Fibroblast of peridontal ligament (primary cell): Measurements from ENCODE around the gene CELF1.
A peak's percentile ranks its signal among the peaks of the same experiment; 100 is the strongest.
"Not testable (repeated sequence)": the region's sequence is repeated elsewhere in the genome, so short reads cannot be mapped to it uniquely, and the experiment has no call there.

Source experiments
- DNase-seq: peaks from one replicate; pipeline ENCODE4 v3.0.0-alpha.2; 2010; ENCODE audit errors: extremely low read depth

Gene CELF1

DNA sequence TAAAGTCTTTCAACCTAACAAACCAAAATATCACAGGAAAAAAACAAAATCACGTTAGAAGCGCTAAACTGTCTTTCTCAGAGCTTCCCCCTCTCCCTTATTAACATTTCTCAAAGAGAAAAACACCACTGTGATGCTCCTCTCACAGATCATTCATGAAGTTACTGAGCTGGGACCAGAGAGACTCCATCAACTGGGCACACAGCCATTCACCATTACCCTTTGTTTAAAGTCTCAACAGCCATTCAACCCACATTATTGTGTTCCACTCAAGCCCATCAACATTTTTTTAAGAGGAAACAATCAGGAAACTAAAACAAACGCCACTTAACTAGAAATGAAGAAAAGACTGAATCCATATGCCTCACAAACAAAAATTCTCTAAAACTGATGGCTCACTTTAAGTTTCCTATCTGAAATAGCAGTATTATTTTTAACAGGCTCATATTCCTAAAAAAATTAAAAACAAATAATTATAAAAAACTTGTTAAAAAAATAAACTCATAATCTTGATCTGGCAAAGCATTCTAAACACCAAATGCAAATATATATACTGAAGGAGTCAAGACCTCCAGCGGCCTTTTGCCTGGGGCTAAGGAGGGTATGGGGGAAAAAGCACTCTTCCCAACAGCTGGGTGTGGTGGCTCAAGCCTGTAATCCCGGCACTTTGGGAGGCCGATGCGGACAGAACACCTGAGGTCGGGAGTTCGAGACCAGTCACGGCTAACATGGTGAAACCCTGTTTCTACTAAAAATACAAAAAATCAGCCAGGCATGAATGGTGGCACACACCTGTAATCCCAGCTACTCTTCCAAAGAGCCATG lies 14.0 kb downstream of the CELF1 start:
- peak; percentile 85 for DNase-seq

DNA sequence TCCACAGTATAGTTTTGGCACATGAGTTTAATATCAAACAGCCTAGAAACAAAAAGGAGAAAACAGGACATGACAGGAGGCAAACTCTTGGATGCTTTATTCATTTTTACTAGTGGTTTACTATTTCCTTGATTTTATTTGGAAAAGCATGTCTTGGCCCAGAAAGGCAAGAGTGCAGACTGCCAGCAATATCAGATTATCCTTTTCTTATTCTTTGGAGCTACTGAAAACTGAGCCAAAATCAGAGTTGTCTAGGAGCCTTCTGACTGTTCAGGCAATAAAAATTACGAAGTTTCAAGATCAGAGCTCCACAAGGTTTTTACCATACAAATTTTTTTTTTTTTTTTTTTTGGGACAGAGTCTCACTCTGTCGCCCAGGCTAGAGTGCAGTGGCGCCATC lies 16.0 kb downstream of the CELF1 start:
- DNase-seq = peak; percentile 64

DNA sequence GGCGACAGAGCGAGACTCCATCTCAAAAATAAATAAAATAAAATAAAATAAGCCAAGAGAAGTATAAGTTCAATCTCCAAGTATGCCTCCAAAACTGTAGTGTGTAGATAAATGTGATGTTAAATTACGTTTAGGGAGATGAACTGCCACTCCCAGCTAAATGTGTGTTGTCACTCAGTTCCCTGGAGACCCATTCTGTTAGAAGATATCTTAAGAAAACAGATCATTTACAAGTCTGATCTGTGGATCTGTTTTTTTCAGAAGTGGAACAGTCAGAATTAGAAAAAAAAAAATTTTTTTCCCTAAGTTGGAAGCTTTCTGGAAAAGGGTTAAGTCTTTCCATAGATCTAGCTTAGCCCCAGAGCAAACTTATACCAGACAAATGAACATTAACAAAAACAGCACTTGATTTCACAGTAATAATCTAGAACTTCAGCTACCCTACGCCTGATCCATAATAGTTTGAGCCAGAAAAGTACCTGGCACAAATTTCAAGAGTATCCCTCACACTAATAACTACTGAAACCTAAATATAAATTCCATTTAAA lies 18.2 kb downstream of the CELF1 start:
- no peak for DNase-seq

DNA sequence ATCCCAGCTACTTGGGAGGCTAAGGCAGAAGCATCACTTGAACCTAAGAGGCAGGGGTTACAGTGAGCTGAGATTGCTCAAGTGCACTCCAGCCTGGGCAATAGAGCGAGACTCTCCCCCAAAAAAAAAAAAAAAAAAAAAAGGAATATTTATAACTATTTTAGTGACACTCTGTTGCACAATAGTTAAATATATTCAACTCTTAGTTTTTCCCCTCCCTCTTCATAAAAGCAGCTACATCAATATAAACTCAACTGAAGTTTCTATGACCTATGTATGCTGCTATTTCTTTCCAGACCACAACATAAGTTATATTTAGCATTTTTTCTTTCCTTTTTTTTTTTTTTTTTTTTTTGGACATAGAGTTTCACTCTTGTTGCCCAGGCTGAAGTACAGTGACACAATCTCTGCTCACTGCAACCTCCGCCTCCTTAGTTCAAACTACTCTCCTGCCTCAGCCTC lies 19.2 kb downstream of the CELF1 start:
- peak; percentile 87 for DNase-seq

DNA sequence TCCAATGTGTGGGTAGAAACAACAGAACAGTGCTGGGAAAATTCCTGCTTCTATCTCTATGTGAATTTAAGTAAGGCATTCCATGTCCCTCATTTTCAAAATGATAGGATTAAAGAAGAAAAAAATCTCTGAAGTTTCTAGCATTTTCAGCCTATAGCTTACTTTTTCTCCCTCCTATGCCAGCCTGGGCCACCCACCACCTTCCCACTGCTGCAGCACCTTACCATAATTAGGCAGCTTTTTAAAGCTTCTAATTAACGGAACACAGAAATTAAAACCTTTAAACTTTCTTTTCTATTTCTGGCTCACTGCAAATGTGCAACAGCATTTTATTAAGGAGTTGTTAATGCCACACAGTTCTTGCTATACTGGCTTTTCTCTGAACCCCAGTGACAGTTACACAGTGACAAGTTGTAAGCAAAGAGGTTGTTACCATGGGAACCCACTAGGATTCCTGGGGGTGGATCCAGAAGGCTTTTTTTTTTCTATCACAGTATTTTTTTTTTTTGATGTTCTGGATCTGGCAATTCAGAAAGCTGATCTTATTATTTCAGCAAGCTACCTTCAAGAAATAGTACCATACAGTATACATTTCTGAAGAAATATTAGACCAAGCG lies 20.2 kb downstream of the CELF1 start:
- no peak for DNase-seq

DNA sequence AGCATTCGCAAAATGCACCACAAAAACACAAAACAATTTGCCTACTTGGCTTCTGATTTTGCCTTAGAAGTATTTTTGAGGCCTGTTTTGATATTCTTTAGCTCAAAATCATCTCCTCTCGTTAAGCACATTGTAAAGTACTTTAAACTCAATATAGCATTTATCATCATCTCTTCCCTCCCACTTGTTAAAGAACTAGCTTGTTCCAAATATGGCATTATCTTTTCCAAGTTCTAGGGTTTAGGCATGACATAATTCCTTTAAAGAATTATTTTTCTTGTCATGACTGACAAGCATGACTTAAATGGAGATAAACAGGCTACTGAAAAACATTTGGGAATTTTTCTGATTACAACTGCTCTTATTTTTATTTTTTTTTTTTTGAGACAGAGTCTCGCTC lies 21.3 kb downstream of the CELF1 start:
- DNase-seq = no peak

DNA sequence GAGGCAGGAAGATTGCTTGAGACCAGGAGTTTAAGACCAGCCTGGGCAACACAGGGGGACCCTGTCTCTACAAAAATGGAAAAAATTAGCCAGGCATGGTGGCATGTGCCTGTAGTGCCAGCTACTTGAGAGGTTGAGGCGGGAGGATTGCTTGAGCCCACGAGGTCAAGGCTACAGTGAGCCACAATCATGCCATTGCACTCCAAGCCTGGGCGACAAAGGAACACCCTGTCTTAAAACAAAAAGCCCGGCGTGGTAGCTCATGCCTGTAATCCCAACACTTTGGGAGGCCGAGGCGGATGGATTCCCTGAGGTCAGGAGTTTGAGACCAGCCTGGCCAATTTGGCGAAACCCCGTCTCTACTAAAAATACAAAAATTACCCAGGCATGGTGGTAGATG lies 22.2 kb downstream of the CELF1 start:
- DNase-seq = not testable (repeated sequence)

DNA sequence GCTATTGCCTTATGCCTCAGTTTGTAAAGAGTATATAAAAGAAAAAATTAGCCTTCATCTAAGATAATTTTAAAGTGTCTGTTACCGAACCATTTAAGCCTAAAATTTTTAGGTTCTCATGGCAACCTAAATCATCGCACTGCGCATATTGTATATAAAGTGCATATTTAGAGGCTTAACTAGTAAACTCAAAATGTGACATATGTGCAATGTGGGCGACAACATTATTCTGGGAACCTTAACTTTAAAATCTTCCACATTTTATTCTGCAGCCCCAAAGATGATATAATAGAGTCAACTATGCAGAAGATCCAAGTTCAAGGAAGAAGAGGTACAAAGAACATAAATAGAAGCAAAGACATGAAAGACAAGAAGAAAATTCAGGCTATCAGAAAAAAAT lies 23.0 kb downstream of the CELF1 start:
- DNase-seq = no peak

DNA sequence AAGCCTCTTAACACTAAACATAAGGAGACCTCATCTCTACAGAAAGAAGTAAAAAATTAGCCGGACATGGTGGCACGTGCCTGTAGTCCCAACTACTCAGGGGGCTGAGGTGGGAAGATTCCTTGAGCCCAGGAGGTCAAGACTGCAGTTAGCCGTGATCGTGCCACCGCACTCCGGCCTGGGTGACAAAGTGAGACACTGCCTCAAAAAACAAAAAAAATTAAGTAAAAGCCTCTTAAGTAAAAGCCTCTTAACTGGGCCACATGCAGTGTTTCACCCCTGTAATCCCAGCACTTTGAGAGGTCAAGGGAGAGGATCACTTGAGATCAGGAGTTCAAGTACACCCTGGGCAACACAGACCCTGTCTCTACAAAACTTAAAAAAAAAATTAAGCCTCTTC lies 25.7 kb downstream of the CELF1 start:
- DNase-seq = no peak

DNA sequence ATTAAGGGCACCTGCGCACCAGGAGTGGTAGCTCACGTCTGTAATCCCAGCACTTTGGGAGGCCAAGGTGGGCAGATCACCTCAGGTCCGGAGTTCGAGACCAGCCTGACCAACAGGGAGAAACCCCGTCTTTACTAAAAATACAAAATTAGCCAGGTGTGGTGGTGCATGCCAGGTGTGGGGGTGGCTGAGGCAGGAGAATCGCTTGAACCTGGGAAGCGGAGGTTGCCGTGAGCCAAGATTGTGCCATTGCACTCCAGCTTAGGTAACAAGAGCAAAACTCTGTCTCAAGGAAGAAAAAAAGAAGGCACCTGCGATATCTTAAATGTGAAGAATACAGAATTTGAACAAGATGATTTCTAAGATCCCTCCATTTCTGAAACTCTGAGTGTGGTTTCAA lies 26.9 kb downstream of the CELF1 start:
- DNase-seq = not testable (repeated sequence)

DNA sequence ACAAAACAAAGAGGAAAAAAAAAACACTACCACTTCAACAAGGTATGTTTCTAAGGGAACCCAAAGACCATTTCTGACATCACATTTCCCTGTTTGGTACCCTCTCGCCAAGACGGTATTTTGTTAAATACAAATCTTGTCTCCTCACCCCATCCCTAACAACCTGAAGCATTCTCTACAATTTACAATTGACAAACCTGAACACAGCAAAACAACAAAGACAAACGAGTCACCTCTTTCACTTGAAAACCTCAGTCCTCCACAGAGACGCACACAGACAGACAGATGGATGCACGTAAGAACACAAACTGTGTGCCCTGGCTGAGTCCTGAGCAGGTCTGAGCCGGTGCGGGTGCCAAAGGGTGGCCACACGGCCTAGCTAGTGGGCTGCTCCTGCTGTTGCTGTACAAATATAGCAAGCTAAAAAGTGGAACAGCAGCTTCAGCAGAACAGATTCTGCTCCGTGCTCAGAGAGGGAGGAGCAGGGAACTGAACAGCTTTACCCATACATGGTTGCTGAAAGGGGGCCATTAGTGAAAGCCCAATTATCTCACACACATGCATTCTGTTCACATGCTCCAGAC lies 28.5 kb downstream of the CELF1 start:
- no peak for DNase-seq

DNA sequence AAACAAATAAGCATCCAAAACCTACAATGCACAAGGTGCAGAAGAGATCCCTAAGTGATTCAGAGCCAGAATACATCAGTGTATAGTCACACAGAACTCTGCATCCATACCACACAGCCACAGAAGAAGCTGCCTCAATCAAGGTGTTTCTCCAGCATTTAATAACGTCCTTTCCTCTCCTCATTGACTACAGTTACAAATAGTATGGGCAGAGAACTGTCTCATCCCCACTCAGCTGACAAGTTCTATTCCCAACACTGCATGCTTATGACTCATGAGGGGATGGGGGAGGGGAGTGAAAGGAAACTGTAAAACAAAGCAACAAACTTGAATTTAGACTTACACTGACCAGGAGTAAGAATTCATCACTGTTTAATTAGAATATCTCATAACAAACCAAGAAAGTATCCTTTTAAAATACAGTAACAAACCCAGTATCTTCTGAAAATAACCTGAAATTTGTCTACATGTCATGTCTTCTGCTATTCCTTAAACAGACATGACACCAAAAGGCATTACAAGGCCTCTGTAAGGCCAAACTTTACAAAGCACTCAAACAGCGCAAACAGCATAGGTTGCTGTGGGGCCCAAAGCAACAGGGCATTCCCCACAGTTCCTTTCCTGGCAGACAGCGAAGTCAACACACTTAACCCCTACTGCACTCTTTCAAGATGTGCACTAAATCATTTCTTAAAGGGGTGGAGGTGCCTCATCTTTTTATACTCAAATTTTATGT lies 29.3 kb downstream of the CELF1 start:
- DNase-seq = peak; percentile 83

DNA sequence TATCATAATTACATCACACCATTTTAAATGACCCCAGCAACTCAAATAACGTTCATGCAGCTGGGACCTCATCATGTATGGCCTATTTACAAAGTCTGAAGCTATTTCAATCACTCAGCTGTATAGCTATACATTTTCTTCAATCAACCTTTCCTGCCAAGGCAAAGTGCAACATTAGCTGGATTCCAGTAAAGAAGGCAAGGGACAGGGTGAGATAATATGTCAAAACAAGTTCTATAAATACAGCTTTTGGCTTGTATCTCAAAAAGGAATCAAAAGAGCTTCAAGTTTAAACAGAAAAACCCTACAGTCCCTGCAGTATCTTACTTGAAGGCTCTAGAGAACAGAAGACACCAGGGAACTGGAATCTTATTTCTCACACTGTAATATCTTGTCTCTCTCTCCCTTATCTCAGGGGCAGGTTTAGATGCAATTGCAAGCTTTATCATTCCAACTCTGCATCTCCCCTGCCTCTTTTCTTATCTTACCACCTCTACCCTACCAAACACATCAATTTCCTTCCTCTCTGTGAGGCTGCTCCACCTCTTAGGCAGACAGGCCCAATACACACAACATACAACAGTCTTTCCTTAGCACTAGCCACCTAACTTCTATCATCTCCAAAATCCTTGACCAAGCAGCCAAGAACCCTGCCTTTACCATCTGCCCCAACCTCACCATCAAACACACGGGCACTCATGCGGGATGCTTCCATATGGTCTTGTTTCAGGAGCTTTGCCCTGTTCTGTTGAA lies 34.5 kb downstream of the CELF1 start:
- no peak for DNase-seq

DNA sequence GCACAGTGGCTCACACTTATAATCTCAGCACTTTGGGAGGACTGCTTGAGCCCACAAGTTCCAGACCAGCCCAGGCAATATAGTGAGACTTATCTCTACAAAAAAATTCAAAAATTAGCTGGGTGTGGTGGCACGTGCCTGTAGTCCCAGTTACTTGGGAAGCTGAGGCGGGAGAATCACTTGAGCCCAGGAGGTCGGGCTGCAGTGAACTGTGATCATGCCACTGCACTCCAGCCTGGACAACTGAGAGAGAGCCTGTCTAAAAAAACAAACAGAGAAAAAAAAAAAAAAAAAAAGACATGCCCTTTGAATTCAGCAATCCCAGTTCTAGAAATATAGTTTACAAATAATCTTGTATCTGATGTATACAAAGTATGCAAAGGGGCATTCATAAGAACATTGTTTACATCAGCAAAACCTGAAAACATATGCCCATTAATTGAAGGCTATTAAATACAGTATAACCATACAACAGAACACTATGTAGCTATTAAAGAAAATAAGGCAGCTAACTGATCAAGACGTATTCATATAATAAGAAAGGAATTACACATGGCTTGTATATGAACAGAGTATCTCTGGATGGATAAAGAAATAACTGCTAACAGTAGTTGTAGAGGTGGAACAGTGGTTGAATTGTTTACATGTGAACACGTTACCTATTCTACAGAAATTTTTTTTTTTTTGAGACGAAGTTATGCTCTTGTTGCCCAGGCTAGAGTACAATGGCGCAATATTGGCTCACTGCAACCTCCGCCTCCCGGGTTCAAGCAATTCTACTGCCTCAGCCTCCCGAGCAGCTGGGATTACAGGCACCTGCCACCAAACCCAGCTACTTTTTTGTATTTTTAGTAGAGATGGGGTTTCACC lies 35.7 kb downstream of the CELF1 start:
- DNase-seq = no peak

DNA sequence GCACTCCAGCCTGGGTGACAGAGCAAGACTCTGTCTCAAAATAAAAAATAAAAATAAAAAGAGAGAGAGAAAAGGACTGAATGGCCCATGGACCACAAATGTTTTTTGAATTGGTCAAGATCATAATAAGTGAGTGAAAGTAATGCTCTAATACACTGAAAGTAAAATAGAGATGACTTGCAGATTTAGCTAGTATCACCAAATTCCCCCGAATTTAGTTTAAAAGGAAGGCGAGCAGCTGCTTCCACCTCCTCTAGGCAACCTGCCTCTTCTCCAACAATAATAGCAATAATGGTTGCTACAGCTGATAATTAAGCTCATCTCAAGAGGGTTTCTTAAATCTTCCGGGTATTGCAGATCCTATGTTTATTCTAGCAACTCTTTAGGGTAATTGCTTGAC lies 36.8 kb downstream of the CELF1 start:
- DNase-seq = no peak

DNA sequence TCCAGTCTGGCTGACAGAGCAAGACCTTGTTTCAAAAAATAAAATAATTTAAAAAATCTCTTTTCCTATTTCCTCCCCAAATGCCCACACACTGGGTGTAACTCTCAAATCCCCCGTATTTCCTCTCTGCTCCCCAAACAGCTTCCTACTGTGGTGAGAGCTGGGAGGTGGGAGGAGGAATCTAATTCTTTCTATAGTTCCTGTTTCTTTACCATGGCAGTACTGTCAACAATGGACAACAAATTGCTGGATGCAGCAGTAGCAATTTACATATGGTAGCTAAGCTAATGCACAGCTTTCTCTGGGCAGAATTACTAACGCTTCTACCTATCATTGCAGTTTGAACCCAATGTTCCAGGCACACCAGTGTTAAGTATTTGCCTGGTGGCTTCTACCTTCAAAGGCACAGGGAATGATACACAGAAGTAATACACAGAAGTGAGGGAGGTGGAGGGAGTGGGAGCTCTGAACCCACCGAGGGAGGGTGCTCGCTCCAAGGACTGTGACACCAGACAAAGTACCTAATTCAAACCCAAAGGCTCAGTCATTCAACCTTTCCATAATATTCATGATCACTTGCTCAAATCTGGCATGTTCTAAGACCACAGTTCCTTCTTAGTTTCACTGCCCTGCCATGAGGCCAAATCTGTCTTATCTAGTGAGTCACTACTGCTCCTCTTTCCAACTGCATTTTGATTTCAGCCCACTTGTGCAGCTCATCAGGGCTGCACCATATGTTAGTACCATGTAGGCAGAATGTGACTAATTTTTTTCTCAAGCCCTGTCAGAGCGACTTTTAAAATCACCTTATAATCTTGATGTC lies 37.9 kb downstream of the CELF1 start:
- peak; percentile 85 for DNase-seq

DNA sequence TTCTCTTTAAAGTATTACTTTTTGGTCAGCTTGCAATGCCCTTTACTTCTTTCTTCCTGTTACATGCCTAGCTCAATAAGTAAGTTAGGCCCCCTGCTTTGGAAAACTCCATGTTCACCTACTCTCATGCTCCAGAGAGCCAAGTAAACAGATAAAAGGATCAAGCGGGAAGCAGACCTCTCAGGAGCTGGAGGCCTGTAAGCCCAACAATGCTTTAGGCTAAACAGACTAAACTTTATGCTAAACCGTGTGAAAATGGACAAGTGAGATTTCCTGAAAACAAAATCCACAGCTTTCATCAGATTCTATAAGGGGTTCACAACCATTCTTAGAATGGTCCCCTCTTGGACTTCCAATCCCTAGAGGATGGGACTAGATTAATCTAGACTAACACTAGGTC lies 40.2 kb downstream of the CELF1 start:
- DNase-seq = no peak

DNA sequence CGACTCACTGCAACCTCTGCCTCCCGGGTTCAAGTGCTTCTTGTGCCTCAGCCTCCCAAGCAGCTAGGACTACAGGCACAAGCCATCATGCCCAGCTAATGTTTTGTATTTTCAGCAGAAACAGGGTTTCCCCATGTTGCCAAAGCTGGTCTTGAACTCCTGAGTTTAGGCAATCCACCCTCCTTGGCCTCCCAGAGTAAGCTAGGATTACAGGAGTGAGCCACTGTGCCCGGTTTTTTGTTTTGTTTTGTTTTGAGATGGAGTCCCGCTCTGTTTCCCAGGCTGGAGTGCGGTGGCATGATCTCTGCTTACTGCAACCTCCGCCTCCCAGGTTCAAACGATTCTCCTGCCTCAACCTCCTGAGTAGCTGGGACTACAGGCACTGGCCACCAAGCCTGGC lies 41.0 kb downstream of the CELF1 start:
- no peak for DNase-seq

DNA sequence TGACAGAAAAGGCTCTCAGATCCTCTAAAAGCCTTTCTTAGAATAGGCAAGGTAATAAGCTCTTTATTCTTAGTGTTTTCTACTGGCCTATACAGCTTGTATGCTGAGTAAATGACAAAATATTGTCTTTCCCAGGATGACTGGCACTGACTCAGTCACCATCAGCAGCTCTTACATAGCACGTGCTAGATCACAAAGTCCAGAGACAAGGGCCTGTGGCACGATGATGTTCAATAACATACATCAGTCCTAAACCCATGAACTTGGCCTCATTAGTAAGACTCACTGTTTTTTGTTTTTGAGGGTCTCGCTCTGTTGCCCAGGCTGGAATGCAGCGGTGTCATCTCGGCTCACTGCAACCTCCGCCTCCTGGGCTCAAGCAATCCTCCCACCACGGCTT lies 42.7 kb downstream of the CELF1 start:
- no peak for DNase-seq
